ENCODE results near the gene CXCL1.

CXCL1 gene

GRCh38 chr4:73852771-73853170, 16.4 kb upstream of the CXCL1 start:
- DNase-seq, result no peak

GRCh38 chr4:73853246-73853704, 15.9 kb upstream of the CXCL1 start, which contains the start of gene PF4V1:
PF4V1 (plus strand) TSS chr4:73853296; CDS start chr4:73853363, 67 bp downstream.
- no peak for DNase-seq

GRCh38 chr4:73853718-73854473, 15.3 kb upstream of the CXCL1 start:
- DNase-seq, result no peak

- DNase-seq, result no peak
Observed at GRCh38 chr4:73855406-73855805, 13.8 kb upstream of the CXCL1 start.

GRCh38 chr4:73856518-73856917, 12.7 kb upstream of the CXCL1 start:
- no peak for DNase-seq

GRCh38 chr4:73859614-73860088, 9.5 kb upstream of the CXCL1 start:
- DNase-seq, result no peak

- no peak for DNase-seq
Observed at GRCh38 chr4:73860181-73860580, 9.0 kb upstream of the CXCL1 start.

- DNase-seq, result no peak
Observed at GRCh38 chr4:73860917-73861316, 8.3 kb upstream of the CXCL1 start.

GRCh38 chr4:73862322-73862721, 6.9 kb upstream of the CXCL1 start:
- DNase-seq, result no peak

GRCh38 chr4:73864365-73864764, 4.8 kb upstream of the CXCL1 start:
- DNase-seq, result no peak

- DNase-seq, result no peak
Observed at GRCh38 chr4:73864961-73865360, 4.2 kb upstream of the CXCL1 start.

GRCh38 chr4:73865431-73866096, 3.6 kb upstream of the CXCL1 start:
- DNase-seq, result no peak

- no peak for DNase-seq
Observed at GRCh38 chr4:73866246-73866645, 2.9 kb upstream of the CXCL1 start.

- DNase-seq, result no peak
Observed at GRCh38 chr4:73867783-73868182, 1.4 kb upstream of the CXCL1 start.

GRCh38 chr4:73868206-73869129, 725 bp upstream of the CXCL1 start:
- no peak for DNase-seq

GRCh38 chr4:73870260-73870659, 1.1 kb downstream of the CXCL1 start:
- DNase-seq, result no peak

GRCh38 chr4:73870768-73871167, 1.6 kb downstream of the CXCL1 start:
- no peak for DNase-seq

GRCh38 chr4:73871511-73872310, 2.5 kb downstream of the CXCL1 start:
- no peak for DNase-seq

GRCh38 chr4:73872316-73873108, 3.3 kb downstream of the CXCL1 start:
- no peak for DNase-seq

- DNase-seq, result no peak
Observed at GRCh38 chr4:73874386-73874785, 5.2 kb downstream of the CXCL1 start.

GRCh38 chr4:73875401-73875800, 6.2 kb downstream of the CXCL1 start:
- DNase-seq, result no peak

All from CD4-positive, alpha-beta T cell treated with Interleukin-15 for 1 hour (primary cell).